ENCODE results near the gene CAPN11.

Gene CAPN11

DNA sequence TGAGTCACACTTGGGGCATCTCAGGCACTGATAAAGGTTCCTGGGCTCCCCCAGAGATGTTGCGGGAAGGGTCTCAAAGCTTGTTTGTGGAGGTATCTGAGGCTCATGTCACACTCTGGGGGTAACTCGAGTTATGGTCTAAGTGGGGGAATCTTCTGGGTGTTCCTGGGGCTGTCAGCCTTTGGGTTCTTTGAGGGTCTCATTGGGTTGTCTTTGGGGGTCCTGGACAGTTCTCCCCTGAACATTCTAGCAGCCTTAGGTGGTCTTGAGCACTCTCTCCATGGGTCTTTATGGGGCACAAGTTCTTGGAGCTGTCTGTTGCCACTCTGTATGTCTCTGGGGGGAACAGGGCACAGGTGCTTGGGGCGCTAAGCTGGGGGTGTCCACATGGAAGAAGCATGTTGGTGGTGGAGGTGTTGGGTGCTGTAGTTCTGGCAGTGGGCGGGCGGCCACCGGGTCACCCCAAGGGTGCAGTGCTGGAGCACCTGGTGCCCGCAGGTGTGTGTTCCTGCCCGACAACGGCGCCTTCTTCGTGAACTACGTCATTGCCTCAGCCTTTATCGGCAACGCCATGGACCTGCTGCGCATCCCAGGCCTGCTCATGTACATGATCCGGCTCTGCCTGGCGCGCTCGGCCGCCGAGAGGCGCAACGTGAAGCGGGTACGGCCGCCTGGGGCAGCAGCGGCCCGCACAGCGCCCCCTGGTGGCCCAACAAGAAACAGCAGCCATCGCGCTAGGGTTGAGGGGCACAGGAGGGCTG lies 7.1 kb upstream of the CAPN11 start (continued):
- TF ChIP-seq, protein P1, sequence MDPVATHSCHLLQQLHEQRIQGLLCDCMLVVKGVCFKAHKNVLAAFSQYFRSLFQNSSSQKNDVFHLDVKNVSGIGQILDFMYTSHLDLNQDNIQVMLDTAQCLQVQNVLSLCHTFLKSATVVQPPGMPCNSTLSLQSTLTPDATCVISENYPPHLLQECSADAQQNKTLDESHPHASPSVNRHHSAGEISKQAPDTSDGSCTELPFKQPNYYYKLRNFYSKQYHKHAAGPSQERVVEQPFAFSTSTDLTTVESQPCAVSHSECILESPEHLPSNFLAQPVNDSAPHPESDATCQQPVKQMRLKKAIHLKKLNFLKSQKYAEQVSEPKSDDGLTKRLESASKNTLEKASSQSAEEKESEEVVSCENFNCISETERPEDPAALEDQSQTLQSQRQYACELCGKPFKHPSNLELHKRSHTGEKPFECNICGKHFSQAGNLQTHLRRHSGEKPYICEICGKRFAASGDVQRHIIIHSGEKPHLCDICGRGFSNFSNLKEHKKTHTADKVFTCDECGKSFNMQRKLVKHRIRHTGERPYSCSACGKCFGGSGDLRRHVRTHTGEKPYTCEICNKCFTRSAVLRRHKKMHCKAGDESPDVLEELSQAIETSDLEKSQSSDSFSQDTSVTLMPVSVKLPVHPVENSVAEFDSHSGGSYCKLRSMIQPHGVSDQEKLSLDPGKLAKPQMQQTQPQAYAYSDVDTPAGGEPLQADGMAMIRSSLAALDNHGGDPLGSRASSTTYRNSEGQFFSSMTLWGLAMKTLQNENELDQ (tag by site-specific recombination; IDR thresholded peaks at IDR 0.05; ENCODE audit: low read depth): no peak
- TF ChIP-seq ZNF670 (tag by site-specific recombination; IDR thresholded peaks at IDR 0.05; ENCODE audit: low read depth): no peak
- TF ChIP-seq SALL2 (tag by site-specific recombination; IDR thresholded peaks at IDR 0.05; ENCODE audit: borderline replicate concordance): no peak
- no peak for TF ChIP-seq HOXA7 (CRISPR knock-in tag; IDR thresholded peaks at IDR 0.05; ENCODE audit: borderline replicate concordance)
- TF ChIP-seq, protein P2, sequence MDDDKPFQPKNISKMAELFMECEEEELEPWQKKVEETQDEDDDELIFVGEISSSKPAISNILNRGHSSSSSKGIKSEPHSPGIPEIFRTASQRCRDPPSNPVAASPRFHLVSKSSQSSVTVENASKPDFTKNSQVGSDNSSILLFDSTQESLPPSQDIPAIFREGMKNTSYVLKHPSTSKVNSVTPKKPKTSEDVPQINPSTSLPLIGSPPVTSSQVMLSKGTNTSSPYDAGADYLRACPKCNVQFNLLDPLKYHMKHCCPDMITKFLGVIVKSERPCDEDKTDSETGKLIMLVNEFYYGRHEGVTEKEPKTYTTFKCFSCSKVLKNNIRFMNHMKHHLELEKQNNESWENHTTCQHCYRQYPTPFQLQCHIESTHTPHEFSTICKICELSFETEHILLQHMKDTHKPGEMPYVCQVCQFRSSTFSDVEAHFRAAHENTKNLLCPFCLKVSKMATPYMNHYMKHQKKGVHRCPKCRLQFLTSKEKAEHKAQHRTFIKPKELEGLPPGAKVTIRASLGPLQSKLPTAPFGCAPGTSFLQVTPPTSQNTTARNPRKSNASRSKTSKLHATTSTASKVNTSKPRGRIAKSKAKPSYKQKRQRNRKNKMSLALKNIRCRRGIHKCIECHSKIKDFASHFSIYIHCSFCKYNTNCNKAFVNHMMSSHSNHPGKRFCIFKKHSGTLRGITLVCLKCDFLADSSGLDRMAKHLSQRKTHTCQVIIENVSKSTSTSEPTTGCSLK (tag by site-specific recombination; IDR thresholded peaks at IDR 0.05): no peak
- TF ChIP-seq ZNF621 (tag by site-specific recombination; IDR thresholded peaks at IDR 0.05): no peak
- TF ChIP-seq, protein P3, sequence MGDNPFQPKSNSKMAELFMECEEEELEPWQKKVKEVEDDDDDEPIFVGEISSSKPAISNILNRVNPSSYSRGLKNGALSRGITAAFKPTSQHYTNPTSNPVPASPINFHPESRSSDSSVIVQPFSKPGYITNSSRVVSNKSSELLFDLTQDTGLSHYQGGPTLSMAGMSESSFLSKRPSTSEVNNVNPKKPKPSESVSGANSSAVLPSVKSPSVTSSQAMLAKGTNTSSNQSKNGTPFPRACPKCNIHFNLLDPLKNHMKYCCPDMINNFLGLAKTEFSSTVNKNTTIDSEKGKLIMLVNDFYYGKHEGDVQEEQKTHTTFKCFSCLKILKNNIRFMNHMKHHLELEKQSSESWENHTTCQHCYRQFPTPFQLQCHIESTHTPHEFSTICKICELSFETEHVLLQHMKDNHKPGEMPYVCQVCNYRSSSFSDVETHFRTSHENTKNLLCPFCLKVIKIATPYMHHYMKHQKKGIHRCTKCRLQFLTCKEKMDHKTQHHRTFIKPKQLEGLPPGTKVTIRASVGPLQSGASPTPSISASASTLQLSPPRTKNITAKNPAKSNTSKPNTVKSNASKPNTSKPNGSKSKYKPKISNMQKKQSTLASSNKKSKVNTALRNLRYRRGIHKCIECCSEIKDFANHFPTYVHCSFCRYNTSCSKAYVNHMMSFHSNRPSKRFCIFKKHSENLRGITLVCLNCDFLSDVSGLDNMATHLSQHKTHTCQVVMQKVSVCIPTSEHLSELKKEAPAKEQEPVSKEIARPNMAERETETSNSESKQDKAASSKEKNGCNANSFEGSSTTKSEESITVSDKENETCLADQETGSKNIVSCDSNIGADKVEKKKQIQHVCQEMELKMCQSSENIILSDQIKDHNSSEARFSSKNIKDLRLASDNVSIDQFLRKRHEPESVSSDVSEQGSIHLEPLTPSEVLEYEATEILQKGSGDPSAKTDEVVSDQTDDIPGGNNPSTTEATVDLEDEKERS (tag by site-specific recombination; IDR thresholded peaks at IDR 0.05): no peak
- TF ChIP-seq, protein P4, sequence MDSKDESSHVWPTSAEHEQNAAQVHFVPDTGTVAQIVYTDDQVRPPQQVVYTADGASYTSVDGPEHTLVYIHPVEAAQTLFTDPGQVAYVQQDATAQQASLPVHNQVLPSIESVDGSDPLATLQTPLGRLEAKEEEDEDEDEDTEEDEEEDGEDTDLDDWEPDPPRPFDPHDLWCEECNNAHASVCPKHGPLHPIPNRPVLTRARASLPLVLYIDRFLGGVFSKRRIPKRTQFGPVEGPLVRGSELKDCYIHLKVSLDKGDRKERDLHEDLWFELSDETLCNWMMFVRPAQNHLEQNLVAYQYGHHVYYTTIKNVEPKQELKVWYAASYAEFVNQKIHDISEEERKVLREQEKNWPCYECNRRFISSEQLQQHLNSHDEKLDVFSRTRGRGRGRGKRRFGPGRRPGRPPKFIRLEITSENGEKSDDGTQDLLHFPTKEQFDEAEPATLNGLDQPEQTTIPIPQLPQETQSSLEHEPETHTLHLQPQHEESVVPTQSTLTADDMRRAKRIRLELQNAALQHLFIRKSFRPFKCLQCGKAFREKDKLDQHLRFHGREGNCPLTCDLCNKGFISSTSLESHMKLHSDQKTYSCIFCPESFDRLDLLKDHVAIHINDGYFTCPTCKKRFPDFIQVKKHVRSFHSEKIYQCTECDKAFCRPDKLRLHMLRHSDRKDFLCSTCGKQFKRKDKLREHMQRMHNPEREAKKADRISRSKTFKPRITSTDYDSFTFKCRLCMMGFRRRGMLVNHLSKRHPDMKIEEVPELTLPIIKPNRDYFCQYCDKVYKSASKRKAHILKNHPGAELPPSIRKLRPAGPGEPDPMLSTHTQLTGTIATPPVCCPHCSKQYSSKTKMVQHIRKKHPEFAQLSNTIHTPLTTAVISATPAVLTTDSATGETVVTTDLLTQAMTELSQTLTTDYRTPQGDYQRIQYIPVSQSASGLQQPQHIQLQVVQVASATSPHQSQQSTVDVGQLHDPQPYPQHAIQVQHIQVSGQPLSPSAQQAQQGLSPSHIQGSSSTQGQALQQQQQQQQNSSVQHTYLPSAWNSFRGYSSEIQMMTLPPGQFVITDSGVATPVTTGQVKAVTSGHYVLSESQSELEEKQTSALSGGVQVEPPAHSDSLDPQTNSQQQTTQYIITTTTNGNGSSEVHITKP (tag by site-specific recombination; IDR thresholded peaks at IDR 0.05): no peak
- no peak for TF ChIP-seq ZNF416 (tag by site-specific recombination; IDR thresholded peaks at IDR 0.05)
- TF ChIP-seq WT1 (tag by site-specific recombination; IDR thresholded peaks at IDR 0.05): no peak
- TF ChIP-seq ZNF239 (tag by site-specific recombination; IDR thresholded peaks at IDR 0.05): no peak
- TF ChIP-seq ZNF677 (tag by site-specific recombination; IDR thresholded peaks at IDR 0.05): no peak
- no peak for TF ChIP-seq ZBTB20 (tag by site-specific recombination; IDR thresholded peaks at IDR 0.05)
- no peak for TF ChIP-seq ZBTB7A (tag by site-specific recombination; IDR thresholded peaks at IDR 0.05; ENCODE audit: low read depth)
- TF ChIP-seq ZNF701 (tag by site-specific recombination; IDR thresholded peaks at IDR 0.05): no peak
- TF ChIP-seq, protein P5, sequence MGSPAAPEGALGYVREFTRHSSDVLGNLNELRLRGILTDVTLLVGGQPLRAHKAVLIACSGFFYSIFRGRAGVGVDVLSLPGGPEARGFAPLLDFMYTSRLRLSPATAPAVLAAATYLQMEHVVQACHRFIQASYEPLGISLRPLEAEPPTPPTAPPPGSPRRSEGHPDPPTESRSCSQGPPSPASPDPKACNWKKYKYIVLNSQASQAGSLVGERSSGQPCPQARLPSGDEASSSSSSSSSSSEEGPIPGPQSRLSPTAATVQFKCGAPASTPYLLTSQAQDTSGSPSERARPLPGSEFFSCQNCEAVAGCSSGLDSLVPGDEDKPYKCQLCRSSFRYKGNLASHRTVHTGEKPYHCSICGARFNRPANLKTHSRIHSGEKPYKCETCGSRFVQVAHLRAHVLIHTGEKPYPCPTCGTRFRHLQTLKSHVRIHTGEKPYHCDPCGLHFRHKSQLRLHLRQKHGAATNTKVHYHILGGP (tag by site-specific recombination; IDR thresholded peaks at IDR 0.05): no peak
- TF ChIP-seq MZF1 (tag by site-specific recombination; IDR thresholded peaks at IDR 0.05; ENCODE audit: borderline replicate concordance): no peak
- TF ChIP-seq, protein P6, sequence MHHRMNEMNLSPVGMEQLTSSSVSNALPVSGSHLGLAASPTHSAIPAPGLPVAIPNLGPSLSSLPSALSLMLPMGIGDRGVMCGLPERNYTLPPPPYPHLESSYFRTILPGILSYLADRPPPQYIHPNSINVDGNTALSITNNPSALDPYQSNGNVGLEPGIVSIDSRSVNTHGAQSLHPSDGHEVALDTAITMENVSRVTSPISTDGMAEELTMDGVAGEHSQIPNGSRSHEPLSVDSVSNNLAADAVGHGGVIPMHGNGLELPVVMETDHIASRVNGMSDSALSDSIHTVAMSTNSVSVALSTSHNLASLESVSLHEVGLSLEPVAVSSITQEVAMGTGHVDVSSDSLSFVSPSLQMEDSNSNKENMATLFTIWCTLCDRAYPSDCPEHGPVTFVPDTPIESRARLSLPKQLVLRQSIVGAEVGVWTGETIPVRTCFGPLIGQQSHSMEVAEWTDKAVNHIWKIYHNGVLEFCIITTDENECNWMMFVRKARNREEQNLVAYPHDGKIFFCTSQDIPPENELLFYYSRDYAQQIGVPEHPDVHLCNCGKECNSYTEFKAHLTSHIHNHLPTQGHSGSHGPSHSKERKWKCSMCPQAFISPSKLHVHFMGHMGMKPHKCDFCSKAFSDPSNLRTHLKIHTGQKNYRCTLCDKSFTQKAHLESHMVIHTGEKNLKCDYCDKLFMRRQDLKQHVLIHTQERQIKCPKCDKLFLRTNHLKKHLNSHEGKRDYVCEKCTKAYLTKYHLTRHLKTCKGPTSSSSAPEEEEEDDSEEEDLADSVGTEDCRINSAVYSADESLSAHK (tag by site-specific recombination; IDR thresholded peaks at IDR 0.05): no peak
- TF ChIP-seq ZNF785 (tag by site-specific recombination; IDR thresholded peaks at IDR 0.05): no peak
- no peak for TF ChIP-seq ZNF169 (tag by site-specific recombination; IDR thresholded peaks at IDR 0.05)
- TF ChIP-seq, protein P7, sequence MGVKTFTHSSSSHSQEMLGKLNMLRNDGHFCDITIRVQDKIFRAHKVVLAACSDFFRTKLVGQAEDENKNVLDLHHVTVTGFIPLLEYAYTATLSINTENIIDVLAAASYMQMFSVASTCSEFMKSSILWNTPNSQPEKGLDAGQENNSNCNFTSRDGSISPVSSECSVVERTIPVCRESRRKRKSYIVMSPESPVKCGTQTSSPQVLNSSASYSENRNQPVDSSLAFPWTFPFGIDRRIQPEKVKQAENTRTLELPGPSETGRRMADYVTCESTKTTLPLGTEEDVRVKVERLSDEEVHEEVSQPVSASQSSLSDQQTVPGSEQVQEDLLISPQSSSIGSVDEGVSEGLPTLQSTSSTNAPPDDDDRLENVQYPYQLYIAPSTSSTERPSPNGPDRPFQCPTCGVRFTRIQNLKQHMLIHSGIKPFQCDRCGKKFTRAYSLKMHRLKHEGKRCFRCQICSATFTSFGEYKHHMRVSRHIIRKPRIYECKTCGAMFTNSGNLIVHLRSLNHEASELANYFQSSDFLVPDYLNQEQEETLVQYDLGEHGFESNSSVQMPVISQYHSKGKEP (tag by site-specific recombination; IDR thresholded peaks at IDR 0.05): no peak
- no peak for TF ChIP-seq ZNF302 (tag by site-specific recombination; IDR thresholded peaks at IDR 0.05; ENCODE audit: low read depth)

Data from HEK293 (cell line).